ENCODE data around the gene DRAXIN.

The DRAXIN gene

DNA sequence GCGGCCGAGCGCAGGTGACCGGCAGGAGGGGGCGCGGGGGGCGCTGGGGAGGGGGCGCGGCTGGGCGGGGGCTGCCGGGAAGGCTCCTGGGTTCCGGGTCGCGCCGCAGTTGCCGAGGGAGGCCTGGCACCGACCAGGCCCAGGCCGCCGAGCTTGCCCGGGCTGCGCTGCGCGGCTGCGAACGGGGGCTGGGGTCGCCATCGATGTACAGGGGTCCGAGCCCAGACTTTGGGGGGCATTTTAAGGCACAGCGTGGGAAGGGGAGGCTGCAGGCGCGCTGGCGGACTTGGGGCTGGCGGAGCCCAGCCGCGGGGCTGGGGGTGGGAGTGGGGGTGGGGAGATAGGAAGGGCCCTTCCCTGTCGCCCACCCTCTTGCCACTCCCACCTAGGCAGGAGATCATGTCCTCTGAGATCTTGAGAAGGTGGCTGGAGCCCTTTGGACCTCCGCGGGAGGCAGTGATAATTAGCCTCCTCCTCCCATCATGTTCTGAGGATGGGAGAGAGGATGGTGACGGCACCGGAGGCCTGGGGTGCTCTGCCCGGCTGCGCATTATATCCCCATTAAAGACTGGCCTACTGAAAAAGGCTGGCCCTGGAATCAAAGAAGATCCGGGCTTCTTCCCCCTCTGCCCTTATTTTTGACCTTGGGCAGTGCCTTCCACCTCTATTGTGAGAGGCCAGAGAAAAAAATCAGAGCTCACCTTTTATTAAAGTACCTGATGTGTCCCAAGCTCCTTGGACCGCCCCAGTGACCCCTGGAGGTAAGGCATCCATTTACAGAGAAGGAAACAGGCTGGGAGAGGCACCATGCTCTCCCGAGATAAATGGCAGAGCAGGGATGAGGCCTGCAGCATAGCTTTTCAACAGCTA, 36.3 kb upstream of the DRAXIN start:
- DNase-seq (ENCODE audit: extremely low spot score, insufficient read length, low read depth) (no peak), FAIRE-seq (no peak)

DNA sequence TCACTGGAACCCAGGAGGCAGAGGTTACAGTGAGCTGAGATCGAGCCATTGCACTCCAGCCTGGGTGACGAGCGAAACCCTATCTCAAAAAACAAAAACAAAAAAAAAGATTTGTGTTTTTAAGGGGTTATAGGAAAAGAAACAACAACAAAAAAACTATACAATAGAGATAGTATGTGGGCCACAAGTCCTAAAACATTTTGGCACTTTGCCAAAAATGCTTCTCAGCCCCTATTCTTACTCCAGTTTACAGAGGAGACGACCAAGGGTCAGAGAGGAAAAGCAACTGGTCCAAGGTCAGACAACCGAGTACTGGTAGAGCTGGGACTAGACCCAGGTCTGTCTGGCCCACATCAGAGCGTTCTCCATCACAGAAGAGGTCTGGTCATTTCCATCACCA, 33.9 kb upstream of the DRAXIN start:
- FAIRE-seq (no peak), DNase-seq (ENCODE audit: extremely low spot score, insufficient read length, low read depth) (no peak)

DNA sequence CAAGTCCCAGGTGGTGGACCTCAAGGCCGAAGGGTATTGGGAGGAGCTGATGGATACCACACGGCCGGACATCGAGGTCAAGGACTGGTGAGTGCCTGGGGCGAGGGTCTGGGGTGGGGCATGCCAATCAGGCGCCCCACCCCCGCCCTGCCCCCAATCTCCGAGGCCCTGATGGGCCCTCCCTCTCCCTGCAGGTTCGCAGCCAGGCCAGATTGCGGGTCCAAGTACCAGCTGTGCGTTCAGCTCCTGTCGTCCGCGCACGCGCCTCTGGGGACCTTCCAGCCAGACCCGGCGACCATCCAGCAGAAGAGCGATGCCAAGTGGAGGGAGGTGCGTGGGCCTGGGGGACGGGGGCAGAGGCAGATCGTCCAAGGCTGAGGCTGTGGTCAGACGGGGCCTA, 33.0 kb upstream of the DRAXIN start:
- DNase-seq (ENCODE audit: extremely low spot score, insufficient read length, low read depth), result no peak
- no peak for FAIRE-seq

GRCh38 chr1:11659748-11660147, 31.8 kb upstream of the DRAXIN start:
- DNase-seq (ENCODE audit: extremely low spot score, insufficient read length, low read depth), result no peak
- FAIRE-seq, result no peak

GRCh38 chr1:11661103-11661502, 30.4 kb upstream of the DRAXIN start:
- no peak for FAIRE-seq
- DNase-seq (ENCODE audit: extremely low spot score, insufficient read length, low read depth), result no peak

DNA sequence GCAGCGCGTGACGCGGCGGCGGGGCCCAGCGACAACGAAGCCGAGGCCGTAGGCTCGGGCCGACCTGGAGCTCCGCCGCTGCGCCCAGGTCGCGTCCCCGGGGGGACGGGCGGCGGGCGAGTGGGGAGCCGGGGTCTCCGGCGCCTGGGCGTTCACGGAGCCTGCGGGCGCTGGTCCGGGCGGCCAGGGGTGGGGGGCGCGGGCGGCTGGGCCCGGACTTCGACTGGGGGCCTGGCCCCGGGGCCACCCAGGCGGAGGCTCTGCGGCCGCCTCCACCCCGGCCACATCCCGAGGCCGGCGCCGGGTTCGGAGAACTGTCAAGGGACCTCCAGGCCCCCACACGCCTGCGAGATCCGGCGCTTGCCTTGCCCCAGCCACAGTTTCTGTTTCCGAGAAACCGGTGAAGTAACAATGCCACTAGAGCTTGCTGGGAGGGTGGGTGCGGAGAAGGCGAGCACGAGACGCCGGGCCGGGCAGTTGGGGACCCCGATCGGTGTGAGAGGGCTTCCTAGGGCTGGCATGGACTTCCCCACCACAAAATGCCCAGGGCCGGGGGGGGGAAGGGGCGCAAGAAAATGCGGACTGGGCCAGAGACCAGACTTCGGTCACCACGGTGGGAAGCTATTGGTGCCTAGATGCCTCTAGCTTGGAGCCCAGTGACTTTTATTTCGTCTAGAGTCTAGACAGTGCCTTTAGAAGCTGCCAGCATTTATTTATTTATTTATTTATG, 27.0 kb upstream of the DRAXIN start:
- DNase-seq (ENCODE audit: extremely low spot score, insufficient read length, low read depth), result no peak
- peak; percentile 89 for FAIRE-seq

- DNase-seq (ENCODE audit: extremely low spot score, insufficient read length, low read depth) (no peak), FAIRE-seq (no peak)
Measured at GRCh38 chr1:11668516-11668915, 23.0 kb upstream of the DRAXIN start.

DNA sequence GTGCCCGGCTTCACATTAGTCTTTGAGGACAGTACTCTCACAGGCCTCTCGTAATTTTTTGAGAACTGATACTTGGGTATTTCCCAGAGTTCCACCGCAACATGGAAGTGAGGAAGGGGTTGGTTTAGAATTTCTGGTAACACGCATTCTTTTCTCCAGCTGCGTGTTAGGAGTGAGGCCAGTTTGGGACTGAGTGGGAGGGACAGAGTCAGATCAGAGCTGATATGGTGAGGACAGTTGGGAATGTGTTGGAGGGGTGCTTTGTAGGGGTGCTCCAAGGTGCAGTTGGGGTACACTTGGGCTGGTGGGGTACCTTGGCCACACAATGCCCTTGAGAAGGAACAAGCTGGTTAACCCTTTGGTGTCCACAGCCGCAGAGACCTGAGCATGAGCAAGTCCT, 20.8 kb upstream of the DRAXIN start:
- peak; percentile 66 for FAIRE-seq
- DNase-seq (ENCODE audit: extremely low spot score, insufficient read length, low read depth), result no peak

- FAIRE-seq (no peak), DNase-seq (ENCODE audit: extremely low spot score, insufficient read length, low read depth) (no peak)
Measured at GRCh38 chr1:11671205-11671543, 20.3 kb upstream of the DRAXIN start.

DNA sequence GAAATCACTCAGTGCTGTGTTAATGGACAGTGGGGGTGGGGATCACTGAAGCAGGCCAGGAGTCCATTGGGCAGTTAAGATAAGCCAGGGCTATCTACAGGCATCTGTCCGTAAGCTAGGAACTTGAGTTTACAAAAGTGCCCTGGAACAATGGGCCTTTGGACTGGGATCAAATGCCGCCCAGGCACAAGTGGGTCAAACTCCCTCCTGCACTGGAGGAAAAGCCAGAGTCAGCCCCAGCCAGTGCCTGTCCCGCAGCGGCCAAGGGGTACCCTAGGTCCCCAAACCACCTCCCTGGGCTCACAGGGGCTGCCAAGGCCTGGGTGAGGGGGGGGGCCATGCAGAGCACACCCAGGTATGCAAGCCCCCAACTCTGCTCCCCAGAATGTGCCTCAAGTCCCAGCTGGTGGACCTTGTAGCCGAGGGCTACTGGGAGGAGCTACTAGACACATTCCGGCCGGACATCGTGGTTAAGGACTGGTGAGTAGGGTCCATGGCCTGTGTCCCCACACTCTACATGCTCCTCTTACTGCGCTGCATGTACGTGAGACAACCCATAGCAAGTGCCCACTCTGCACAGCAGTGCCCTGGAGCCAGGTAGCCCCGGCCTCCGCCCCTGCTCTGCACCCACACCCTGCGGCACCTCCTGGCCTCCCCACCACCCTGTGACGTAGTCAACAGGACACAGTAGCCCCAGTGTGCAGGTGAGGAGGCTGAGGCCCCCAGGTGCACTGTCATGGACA, 19.8 kb upstream of the DRAXIN start:
- FAIRE-seq (no peak), DNase-seq (ENCODE audit: extremely low spot score, insufficient read length, low read depth) (no peak)

- FAIRE-seq, result no peak
- no peak for DNase-seq (ENCODE audit: extremely low spot score, insufficient read length, low read depth)
Measured at GRCh38 chr1:11673089-11673769, 18.3 kb upstream of the DRAXIN start.

DNA sequence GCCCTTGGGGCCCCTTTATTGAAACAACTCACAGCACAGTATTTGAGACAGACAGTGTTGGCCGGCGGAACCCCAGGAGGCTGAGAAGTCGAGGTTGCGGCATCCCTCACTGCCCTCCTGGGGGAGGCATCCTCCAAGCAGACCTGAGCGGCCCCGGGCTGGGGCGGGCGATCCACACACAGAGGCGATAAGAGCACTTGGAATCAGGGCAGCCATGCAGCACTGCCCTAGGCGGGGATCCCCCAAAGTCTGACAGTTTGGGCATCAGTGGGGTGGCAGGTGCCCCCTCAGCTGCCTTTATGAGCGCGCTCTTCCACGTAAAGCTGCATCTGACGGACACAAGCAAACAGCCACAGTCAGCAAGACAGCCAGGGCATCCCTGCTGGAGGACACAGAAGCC, 17.0 kb upstream of the DRAXIN start:
- DNase-seq (ENCODE audit: extremely low spot score, insufficient read length, low read depth) (no peak), FAIRE-seq (no peak)

GRCh38 chr1:11675325-11675724, 16.2 kb upstream of the DRAXIN start:
- no peak for FAIRE-seq
- no peak for DNase-seq (ENCODE audit: extremely low spot score, insufficient read length, low read depth)

DNA sequence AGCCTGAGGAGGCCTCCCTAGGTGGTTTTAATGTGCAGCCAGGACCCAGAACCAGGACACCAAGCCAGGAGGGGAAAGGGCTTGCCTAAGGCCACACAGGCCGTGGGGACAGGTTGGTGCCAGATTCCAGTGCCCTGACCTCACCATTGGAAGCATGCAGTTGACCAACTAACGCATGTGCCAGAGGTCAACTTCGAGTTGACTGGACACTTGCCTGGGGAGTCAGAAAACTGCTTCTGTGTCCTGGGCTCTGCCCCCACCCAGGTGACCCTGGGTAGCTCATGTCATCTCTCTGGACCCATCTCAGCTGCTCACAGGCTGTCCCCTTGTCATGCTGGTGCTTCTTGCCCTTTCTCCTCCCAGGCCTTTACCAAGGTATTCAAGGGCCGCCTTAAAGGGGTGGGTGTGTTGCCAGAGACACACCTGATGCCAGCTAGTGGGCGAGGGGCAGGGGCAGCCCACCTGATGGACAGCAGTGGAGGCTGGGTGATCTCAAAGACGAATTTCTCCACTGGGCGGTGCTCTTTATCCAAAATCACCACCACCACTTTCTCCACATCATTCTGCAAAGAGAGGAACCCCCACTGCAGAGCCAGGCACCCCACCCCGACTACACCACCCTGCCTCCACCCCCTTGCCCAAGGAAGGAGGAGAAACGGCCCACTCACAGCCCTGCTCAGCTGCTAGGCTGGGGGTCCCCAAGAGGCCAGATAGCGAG, 15.0 kb upstream of the DRAXIN start:
- DNase-seq (ENCODE audit: extremely low spot score, insufficient read length, low read depth) (no peak), FAIRE-seq (no peak)

GRCh38 chr1:11678442-11678841, 13.1 kb upstream of the DRAXIN start:
- no peak for DNase-seq (ENCODE audit: extremely low spot score, insufficient read length, low read depth)
- no peak for FAIRE-seq

- FAIRE-seq (no peak), DNase-seq (ENCODE audit: extremely low spot score, insufficient read length, low read depth) (no peak)
Measured at GRCh38 chr1:11680270-11681070, 11.0 kb upstream of the DRAXIN start.

GRCh38 chr1:11681071-11681771, 10.3 kb upstream of the DRAXIN start, which contains the start of gene MAD2L2:
Gene MAD2L2, minus strand, starts transcription at chr1:11681148. Its CDS starts 547 bp downstream, at chr1:11680601.
- FAIRE-seq (peak; percentile 87), DNase-seq (ENCODE audit: extremely low spot score, insufficient read length, low read depth) (peak; percentile 91)

- no peak for FAIRE-seq
- no peak for DNase-seq (ENCODE audit: extremely low spot score, insufficient read length, low read depth)
Measured at GRCh38 chr1:11682287-11682771, 9.2 kb upstream of the DRAXIN start.
